Myocyte (in vitro differentiated cells): Measurements from ENCODE around the gene PTPRD. TPM values are rescaled to one million over a fixed set of nuclear protein-coding genes. Genes with fewer than 3 reads are reported as not detected.
"Not testable (repeated sequence)": the region's sequence is repeated elsewhere in the genome, so short reads cannot be mapped to it uniquely, and the experiment has no call there.

ENCODE experiments used
- DNase-seq: peaks from one replicate; pipeline ENCODE4 v3.0.0-alpha.2; 2012; ENCODE audit warnings: low read depth
- total RNA-seq: library from RNA; depleted of rRNA; stranded (reverse); fragments of >200 nt; gene quantifications from 2 replicates; pipeline ENCODE4 v1.2.3, GENCODE V29; 2014

The PTPRD gene
- total RNA-seq, 1 donor from 2014 or later = not detected

- no peak for DNase-seq
Observed at GRCh38 chr9:9387511-9388115, 1225.2 kb downstream of the PTPRD start.

- DNase-seq = no peak
Observed at GRCh38 chr9:9362332-9362731, 1250.5 kb downstream of the PTPRD start.

GRCh38 chr9:9352877-9353481 lies 1259.8 kb downstream of the PTPRD start:
- no peak for DNase-seq

- DNase-seq = no peak
Observed at GRCh38 chr9:9341203-9341602, 1271.6 kb downstream of the PTPRD start.

GRCh38 chr9:9337129-9337528 lies 1275.7 kb downstream of the PTPRD start:
- DNase-seq = no peak

GRCh38 chr9:9326749-9327148 lies 1286.1 kb downstream of the PTPRD start:
- DNase-seq = no peak

GRCh38 chr9:9319007-9319406 lies 1293.8 kb downstream of the PTPRD start:
- no peak for DNase-seq

- DNase-seq = not testable (repeated sequence)
Observed at GRCh38 chr9:9310743-9311142, 1302.1 kb downstream of the PTPRD start.

- no peak for DNase-seq
Observed at GRCh38 chr9:9305600-9305999, 1307.2 kb downstream of the PTPRD start.

GRCh38 chr9:9299134-9299533 lies 1313.7 kb downstream of the PTPRD start:
- no peak for DNase-seq

- DNase-seq = no peak
Observed at GRCh38 chr9:9286001-9286400, 1326.8 kb downstream of the PTPRD start.

- DNase-seq = no peak
Observed at GRCh38 chr9:9284201-9284600, 1328.6 kb downstream of the PTPRD start.

GRCh38 chr9:9283159-9283986 lies 1329.4 kb downstream of the PTPRD start:
- DNase-seq = no peak

GRCh38 chr9:9275601-9276000 lies 1337.2 kb downstream of the PTPRD start:
- DNase-seq = no peak

- DNase-seq = no peak
Observed at GRCh38 chr9:9257999-9258498, 1354.8 kb downstream of the PTPRD start.

- no peak for DNase-seq
Observed at GRCh38 chr9:9246726-9247125, 1366.1 kb downstream of the PTPRD start.

GRCh38 chr9:9231946-9232345 lies 1380.9 kb downstream of the PTPRD start:
- no peak for DNase-seq

- DNase-seq = no peak
Observed at GRCh38 chr9:9229269-9229668, 1383.5 kb downstream of the PTPRD start.

GRCh38 chr9:9223175-9223574 lies 1389.6 kb downstream of the PTPRD start:
- DNase-seq = no peak

- no peak for DNase-seq
Observed at GRCh38 chr9:9222730-9223129, 1390.1 kb downstream of the PTPRD start.

- DNase-seq = no peak
Observed at GRCh38 chr9:9216934-9217333, 1395.9 kb downstream of the PTPRD start.

- no peak for DNase-seq
Observed at GRCh38 chr9:9215050-9215449, 1397.8 kb downstream of the PTPRD start.
